ENCODE measurements around the gene NBAS. TPM values are rescaled to one million over a fixed set of nuclear protein-coding genes. Genes with fewer than 3 reads are reported as not detected.
A peak's percentile ranks its signal among the peaks of the same experiment; 100 is the strongest.

NBAS gene
- total and polyA plus RNA-seq, 8 donors = 14.5 to 96.2 (median 41.2) TPM

GRCh38 chr2:15142069-15142689, 419.0 kb downstream of the NBAS start:
- Histone ChIP-seq H3K9me3 (peaks cover 0 to 13% (median 9%) of the 10 kb centered on the region in 4 donors), H3K27ac (no peak overlapping the region), H3K4me3 (no peak overlapping the region), H3K4me1 (no peaks in the 10 kb centered on the region), H3K27me3 (no peaks in the 10 kb centered on the region), H3K36me3 (no peaks in the 10 kb centered on the region)
- WGBS, 5 donors = 34 to 41% (median 37%) methylated on average over 14 of the region's 14 CpGs
- peak in 1 of 2 donors; percentile 77 for DNase-seq
- TF ChIP-seq POLR2AphosphoS5 (IDR thresholded peaks at IDR 0.05) = no peak
- TF ChIP-seq EP300 (IDR thresholded peaks at IDR 0.05) = no peak
- no peak for TF ChIP-seq POLR2A (IDR thresholded peaks at IDR 0.05)
- TF ChIP-seq CTCF (IDR thresholded peaks at IDR 0.05) = no peak
- intact Hi-C loops (cut with DNase I; ENCODE audit: low total_unique reads) = no loop called here

- 87 to 93% (median 90%) methylated on average over 7 of the region's 7 CpGs for WGBS, 5 donors
- no peak for DNase-seq
- intact Hi-C loops (cut with DNase I; ENCODE audit: low total_unique reads) = no loop called here
Measured at GRCh38 chr2:15141211-15141610, 419.9 kb downstream of the NBAS start.

GRCh38 chr2:15136639-15137038, 424.5 kb downstream of the NBAS start:
- intact Hi-C loops (cut with DNase I; ENCODE audit: low total_unique reads) = no loop called here
- Histone ChIP-seq H3K36me3 (no peaks in the 10 kb centered on the region), H3K4me3 (no peak overlapping the region), H3K4me1 (no peaks in the 10 kb centered on the region), H3K27ac (no peak overlapping the region), H3K27me3 (no peaks in the 10 kb centered on the region), H3K9me3 (peaks cover 0 to 13% (median 9%) of the 10 kb centered on the region in 4 donors)
- TF ChIP-seq POLR2A (IDR thresholded peaks at IDR 0.05) (no peak), POLR2AphosphoS5 (IDR thresholded peaks at IDR 0.05) (no peak), EP300 (IDR thresholded peaks at IDR 0.05) (no peak), CTCF (IDR thresholded peaks at IDR 0.05) (no peak)
- no peak for DNase-seq
- WGBS, 5 donors = 90 to 93% (median 91%) methylated on average over 6 of the region's 6 CpGs

More at GRCh38 chr2:15141211-15141610, 419.9 kb downstream of the NBAS start:
- H3K4me1 ChIP-seq = no peaks in the 10 kb centered on the region
- H3K36me3 ChIP-seq = no peaks in the 10 kb centered on the region
- no peaks in the 10 kb centered on the region for H3K27me3 ChIP-seq
- no peak for TF ChIP-seq CTCF (IDR thresholded peaks at IDR 0.05)
- no peak for TF ChIP-seq POLR2A (IDR thresholded peaks at IDR 0.05)
- no peak for TF ChIP-seq EP300 (IDR thresholded peaks at IDR 0.05)
- no peak for TF ChIP-seq POLR2AphosphoS5 (IDR thresholded peaks at IDR 0.05)
- no peak overlapping the region for H3K4me3 ChIP-seq
- peaks cover 0 to 13% (median 9%) of the 10 kb centered on the region in 4 donors for H3K9me3 ChIP-seq
- H3K27ac ChIP-seq = no peak overlapping the region

GRCh38 chr2:15134957-15135356, 426.2 kb downstream of the NBAS start:
- Histone ChIP-seq H3K36me3 (no peaks in the 10 kb centered on the region), H3K27ac (no peak overlapping the region), H3K9me3 (peaks cover 0 to 5% (median 4%) of the 10 kb centered on the region in 4 donors), H3K27me3 (no peaks in the 10 kb centered on the region), H3K4me1 (no peaks in the 10 kb centered on the region), H3K4me3 (no peak overlapping the region)
- intact Hi-C loops (cut with DNase I; ENCODE audit: low total_unique reads) = no loop called here
- 88 to 93% (median 91%) methylated on average over 3 of the region's 3 CpGs for WGBS, 5 donors
- no peak for DNase-seq
- no peak for TF ChIP-seq POLR2AphosphoS5 (IDR thresholded peaks at IDR 0.05)
- no peak for TF ChIP-seq EP300 (IDR thresholded peaks at IDR 0.05)
- TF ChIP-seq CTCF (IDR thresholded peaks at IDR 0.05) = no peak
- no peak for TF ChIP-seq POLR2A (IDR thresholded peaks at IDR 0.05)
